ENCODE results near the gene ANXA3. TPM values are rescaled to one million over a fixed set of nuclear protein-coding genes. Genes with fewer than 3 reads are reported as not detected.
"Not testable (repeated sequence)": the region's sequence is repeated elsewhere in the genome, so short reads cannot be mapped to it uniquely, and the experiment has no call there.

ANXA3 gene
- total and polyA plus RNA-seq, 2 donors (not counting 1 experiment from before 2014, with no cell fraction given): not detected

DNA sequence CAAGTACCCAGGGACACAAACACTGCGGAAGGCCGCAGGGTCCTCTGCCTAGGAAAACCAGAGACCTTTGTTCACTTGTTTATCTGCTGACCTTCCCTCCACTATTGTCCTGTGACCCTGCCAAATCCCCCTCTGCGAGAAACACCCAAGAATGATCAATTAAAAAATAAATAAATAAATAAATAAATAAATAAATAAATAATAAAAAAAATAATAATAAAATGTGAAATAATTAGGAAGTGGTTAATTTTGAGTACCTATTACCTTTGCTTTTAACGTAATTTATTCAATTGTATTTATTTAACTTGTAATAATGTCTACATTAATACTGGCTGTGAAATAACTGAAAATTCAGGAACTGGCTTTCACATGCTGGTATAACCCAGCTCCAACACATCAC is 2.7 kb upstream of the ANXA3 start:
- H3K9me3 Mint-ChIP-seq (ENCODE audit: insufficient read depth); H3K79me2 ChIP-seq (ENCODE audit: control insufficient read depth, insufficient read depth, low read length); intact Hi-C loops (cut with micrococcal nuclease); ATAC-seq (ENCODE audit: low read depth); DNase-seq; H3K27ac ChIP-seq (ENCODE audit: low read length in 2 of 2); H3K4me3 Mint-ChIP-seq; H3K9ac ChIP-seq (ENCODE audit: low read length); CTCF ChIA-PET; H3K27ac Mint-ChIP-seq; H2AFZ ChIP-seq (ENCODE audit: insufficient read depth, low read depth, low read length, poor library complexity, severe bottlenecking); H3K9me3 ChIP-seq (ENCODE audit: control extremely low read depth in 1 of 3, control insufficient read depth in 2 of 3, insufficient read depth in 1 of 3, low read length in 2 of 3); POLR2A ChIA-PET; H3K4me2 ChIP-seq (replicated peaks; ENCODE audit: low read depth, low read length, poor library complexity, severe bottlenecking); H3K36me3 ChIP-seq (replicated peaks in 1 of 2; ENCODE audit: control extremely low read depth in 1 of 2, control insufficient read depth in 1 of 2, extremely low read depth in 1 of 2, insufficient read depth in 2 of 2, low read length in 1 of 2); H4K20me1 ChIP-seq (ENCODE audit: control insufficient read depth, insufficient read depth, low read length, poor library complexity, severe bottlenecking); H3K4me3 ChIP-seq (ENCODE audit: control extremely low read depth in 1 of 5, extremely low read depth in 1 of 5, insufficient read depth in 1 of 5, low read depth in 2 of 5, low read length in 4 of 5): not testable (repeated sequence)
- WGBS (ENCODE audit: insufficient coverage): no CpG with 5 or more reads among the region's 4 CpGs
- H3K4me1 Mint-ChIP-seq: peaks cover 20% of the 10 kb centered on the region
- peaks cover 18 to 21% of the 10 kb centered on the region in 2 donors for H3K4me1 ChIP-seq (ENCODE audit: control insufficient read depth in 2 of 2, insufficient read depth in 2 of 2, low read length in 2 of 2)
- peaks cover 35% of the 10 kb centered on the region for H3K27me3 Mint-ChIP-seq
- peaks cover 0 to 36% (median 24%) of the 10 kb centered on the region in 4 experiments for H3K27me3 ChIP-seq (replicated peaks in 1 of 4; ENCODE audit: control extremely low read depth in 1 of 4, control insufficient read depth in 3 of 4, insufficient read depth in 4 of 4, low read length in 3 of 4)

- Histone ChIP-seq H3K79me2 (ENCODE audit: control insufficient read depth, insufficient read depth, low read length) (no peaks in the 10 kb centered on the region), H3K9me3 (ENCODE audit: control extremely low read depth in 1 of 3, control insufficient read depth in 2 of 3, insufficient read depth in 1 of 3, low read length in 2 of 3) (peaks cover 0 to 3% (median 0%) of the 10 kb centered on the region in 3 donors), H3K27me3 (replicated peaks in 1 of 4; ENCODE audit: control extremely low read depth in 1 of 4, control insufficient read depth in 3 of 4, insufficient read depth in 4 of 4, low read length in 3 of 4) (peaks cover 0 to 36% (median 24%) of the 10 kb centered on the region in 4 experiments), H3K36me3 (replicated peaks in 1 of 2; ENCODE audit: control extremely low read depth in 1 of 2, control insufficient read depth in 1 of 2, extremely low read depth in 1 of 2, insufficient read depth in 2 of 2, low read length in 1 of 2) (no peaks in the 10 kb centered on the region), H3K27ac (ENCODE audit: low read length in 2 of 2) (no peak overlapping the region), H4K20me1 (ENCODE audit: control insufficient read depth, insufficient read depth, low read length, poor library complexity, severe bottlenecking) (no peaks in the 10 kb centered on the region), H3K4me3 (ENCODE audit: control extremely low read depth in 1 of 5, extremely low read depth in 1 of 5, insufficient read depth in 1 of 5, low read depth in 2 of 5, low read length in 4 of 5) (peak overlapping the region in 3 of 5 experiments; percentile 62 to 81 (median 67)), H3K9ac (ENCODE audit: low read length) (peak overlapping the region; percentile 68), H3K4me2 (replicated peaks; ENCODE audit: low read depth, low read length, poor library complexity, severe bottlenecking) (peak overlapping the region; percentile 96), H3K4me1 (ENCODE audit: control insufficient read depth in 2 of 2, insufficient read depth in 2 of 2, low read length in 2 of 2) (peaks cover 18 to 21% of the 10 kb centered on the region in 2 donors), H2AFZ (ENCODE audit: insufficient read depth, low read depth, low read length, poor library complexity, severe bottlenecking) (peak overlapping the region; percentile 84)
- peaks cover 45% of the 10 kb centered on the region for H3K27me3 Mint-ChIP-seq
- no peak for ATAC-seq (ENCODE audit: low read depth)
- intact Hi-C loops (cut with micrococcal nuclease): no loop called here
- DNase-seq: no peak
- H3K4me3 Mint-ChIP-seq: peak overlapping the region; percentile 60
- 74% methylated on average over 5 of the region's 10 CpGs for WGBS (ENCODE audit: insufficient coverage)
- CTCF ChIA-PET: no interaction called here
- no peaks in the 10 kb centered on the region for H3K9me3 Mint-ChIP-seq (ENCODE audit: insufficient read depth)
- TF ChIP-seq, protein P1, sequence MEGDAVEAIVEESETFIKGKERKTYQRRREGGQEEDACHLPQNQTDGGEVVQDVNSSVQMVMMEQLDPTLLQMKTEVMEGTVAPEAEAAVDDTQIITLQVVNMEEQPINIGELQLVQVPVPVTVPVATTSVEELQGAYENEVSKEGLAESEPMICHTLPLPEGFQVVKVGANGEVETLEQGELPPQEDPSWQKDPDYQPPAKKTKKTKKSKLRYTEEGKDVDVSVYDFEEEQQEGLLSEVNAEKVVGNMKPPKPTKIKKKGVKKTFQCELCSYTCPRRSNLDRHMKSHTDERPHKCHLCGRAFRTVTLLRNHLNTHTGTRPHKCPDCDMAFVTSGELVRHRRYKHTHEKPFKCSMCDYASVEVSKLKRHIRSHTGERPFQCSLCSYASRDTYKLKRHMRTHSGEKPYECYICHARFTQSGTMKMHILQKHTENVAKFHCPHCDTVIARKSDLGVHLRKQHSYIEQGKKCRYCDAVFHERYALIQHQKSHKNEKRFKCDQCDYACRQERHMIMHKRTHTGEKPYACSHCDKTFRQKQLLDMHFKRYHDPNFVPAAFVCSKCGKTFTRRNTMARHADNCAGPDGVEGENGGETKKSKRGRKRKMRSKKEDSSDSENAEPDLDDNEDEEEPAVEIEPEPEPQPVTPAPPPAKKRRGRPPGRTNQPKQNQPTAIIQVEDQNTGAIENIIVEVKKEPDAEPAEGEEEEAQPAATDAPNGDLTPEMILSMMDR (IDR thresholded peaks at IDR 0.05): no peak
- TF ChIP-seq EZH2 (IDR thresholded peaks at IDR 0.05; ENCODE audit: borderline replicate concordance, insufficient read depth, low read depth, low read length, poor library complexity, severe bottlenecking): no peak
- H3K4me1 Mint-ChIP-seq: peaks cover 20% of the 10 kb centered on the region
- no peak overlapping the region for H3K27ac Mint-ChIP-seq
- POLR2A ChIA-PET: no interaction called here
These were observed 946 bp downstream of the ANXA3 start for GRCh38 chr4:78552389-78553042.

Data from B cell (primary cell).